PC-9 (cell line): ENCODE measurements around the gene DGKA. TPM values are rescaled to one million over a fixed set of nuclear protein-coding genes. Genes with fewer than 3 reads are reported as not detected.

Source experiments
- BruUV-seq: library from RNA; stranded (reverse); fragments of 400-500 nt; replicated peaks from 2 replicates; lab custom pipeline; 2021; lab: Mats Ljungman, UMichigan
- CTCF ChIA-PET: fragments of 300-600 bp; sonication (Branson Sonifier 250); formaldehyde crosslinking; loops from one replicate; lab custom pipeline; 2022; ENCODE audit warnings: antibody characterized with exemption; lab: Charles Lee
- POLR2A ChIA-PET: fragments of 300-600 bp; sonication (Branson Sonifier 250); formaldehyde crosslinking; loops from one replicate; lab custom pipeline; 2022; ENCODE audit warnings: antibody characterized with exemption; ENCODE audit not compliant: unreplicated experiment; lab: Charles Lee
- DNase-seq, 2 experiments: peaks; one replicate each; pipeline versions ENCODE4 v3.0.0 to v3.0.0-alpha.2; 2015 to 2022; ENCODE audit warnings: mixed read lengths in 1 of 2
- H2AFZ ChIP-seq: fragments of 200-600 bp; sonication (generic); 2 replicates; pipeline ENCODE4 v1.8.1; 2017; ENCODE audit warnings: antibody characterized with exemption
- H3F3A ChIP-seq: fragments of 200-600 bp; sonication (generic); 2 replicates; pipeline ENCODE4 v1.8.1; 2017; ENCODE audit warnings: antibody characterized with exemption, mild to moderate bottlenecking, low read depth; ENCODE audit not compliant: insufficient read depth
- H3K27ac ChIP-seq: fragments of 200-600 bp; sonication (generic); 2 replicates; pipeline ENCODE4 v1.6.1; 2016; ENCODE audit warnings: mixed run types
- H3K27me3 ChIP-seq: fragments of 200-600 bp; sonication (generic); 2 replicates; pipeline ENCODE4 v1.6.1; 2016; ENCODE audit warnings: low read depth, mixed run types; ENCODE audit not compliant: insufficient read depth
- H3K36me3 ChIP-seq: fragments of 200-600 bp; sonication (generic); 2 replicates; pipeline ENCODE4 v1.6.1; 2016; ENCODE audit warnings: low read depth, mixed run types
- H3K4me1 ChIP-seq: fragments of 200-600 bp; sonication (generic); replicated peaks from 2 replicates; pipeline ENCODE4 v1.6.1; 2016; ENCODE audit warnings: mixed run types; ENCODE audit not compliant: insufficient read depth
- H3K4me2 ChIP-seq: fragments of 200-600 bp; sonication (generic); 2 replicates; pipeline ENCODE4 v1.6.1; 2017; ENCODE audit warnings: mixed run types
- H3K4me3 ChIP-seq: fragments of 200-600 bp; sonication (generic); 2 replicates; pipeline ENCODE4 v1.6.1; 2016; ENCODE audit warnings: mixed run types
- H3K79me2 ChIP-seq: fragments of 200-600 bp; sonication (generic); 2 replicates; pipeline ENCODE4 v1.6.1; 2017; ENCODE audit warnings: low read depth, mixed run types
- H3K9me2 ChIP-seq: fragments of 200-600 bp; sonication (generic); 2 replicates; pipeline ENCODE4 v1.8.1; 2017; ENCODE audit warnings: mild to moderate bottlenecking; ENCODE audit not compliant: insufficient read depth
- H3K9me3 ChIP-seq: fragments of 200-600 bp; sonication (generic); 2 replicates; pipeline ENCODE4 v1.8.1; 2016; ENCODE audit warnings: low read depth; ENCODE audit not compliant: insufficient read depth
- H4K20me1 ChIP-seq: fragments of 200-600 bp; sonication (generic); 2 replicates; pipeline ENCODE4 v1.8.1; 2017; ENCODE audit not compliant: insufficient read depth
- CTCF ChIP-seq: fragments of 200-600 bp; sonication (generic); conservative IDR thresholded peaks from 2 replicates; pipeline ENCODE4 v1.6.1; 2017; ENCODE audit warnings: mixed run types, antibody characterized with exemption, mild to moderate bottlenecking, moderate library complexity
- EZH2 ChIP-seq: fragments of 200-600 bp; sonication (generic); IDR thresholded peaks from 2 replicates; pipeline ENCODE4 v1.8.0; 2017; ENCODE audit warnings: antibody characterized with exemption, low read depth
- intact Hi-C: fragments of 100-400 bp; cut with micrococcal nuclease; formaldehyde crosslinking; loops from one replicate; pipeline ENCODE4 v1.10.0; 2022; ENCODE audit not compliant: unreplicated experiment
- total RNA-seq: library from RNA; stranded (reverse); gene quantifications from 2 replicates; pipeline ENCODE4 v1.2.3, GENCODE V29; 2021

The DGKA gene
- total RNA-seq, 1 experiment from 2014 or later, result 86.6 TPM

GRCh38 chr12:55946553-55946952 is 15.6 kb downstream of the DGKA start:
- Histone ChIP-seq H3K79me2 (no peaks in the 10 kb centered on the region), H3K9me2 (no peaks in the 10 kb centered on the region), H3K9me3 (no peaks in the 10 kb centered on the region), H3K36me3 (no peaks in the 10 kb centered on the region), H3F3A (no peaks in the 10 kb centered on the region), H3K4me3 (no peak overlapping the region), H3K27me3 (no peaks in the 10 kb centered on the region), H3K4me2 (no peak overlapping the region), H3K27ac (no peak overlapping the region), H2AFZ (no peak overlapping the region), H3K4me1 (no peaks in the 10 kb centered on the region), H4K20me1 (no peaks in the 10 kb centered on the region)
- ChIA-PET CTCF (interaction anchor here (0.6 kb wide), 1 partner anchor 134 kb away, joined by 4 read pairs; no protein-coding TSS in a partner anchor), POLR2A (no interaction called here)
- intact Hi-C loops, result no loop called here
- no peak for TF ChIP-seq EZH2
- TF ChIP-seq CTCF, result no peak
- no TSS peak for BruUV-seq
- no peak for DNase-seq

GRCh38 chr12:55955344-55955743 is 24.4 kb downstream of the DGKA start:
- peak overlapping the region; percentile 49 for H3K4me2 ChIP-seq
- no peaks in the 10 kb centered on the region for H4K20me1 ChIP-seq
- H3K36me3 ChIP-seq, result 0 out of 2 replicates have a peak, but pooled peaks cover 3% of the 10 kb centered on the region
- intact Hi-C loops, result loop anchor here (10.0 kb wide), 1 partner anchor 89 kb away; the partner anchor contains the start of gene RPS26
- no peaks in the 10 kb centered on the region for H3K27me3 ChIP-seq
- no peaks in the 10 kb centered on the region for H3K9me3 ChIP-seq
- ChIA-PET POLR2A (interaction anchor here (0.5 to 1.2 kb wide), 2 partner anchors 19 to 138 kb away, joined by 3 to 5 read pairs; partner anchors contain the start of gene SARNP), CTCF (no interaction called here)
- no peak for DNase-seq
- H3F3A ChIP-seq, result peaks cover 30% of the 10 kb centered on the region
- no peaks in the 10 kb centered on the region for H3K79me2 ChIP-seq
- TF ChIP-seq CTCF (no peak), EZH2 (no peak)
- H3K4me3 ChIP-seq, result no peak overlapping the region
- peaks cover 43% of the 10 kb centered on the region for H3K4me1 ChIP-seq
- H3K27ac ChIP-seq, result peak overlapping the region; percentile 58; the same call in 1 of the 2 replicates
- no peak overlapping the region for H2AFZ ChIP-seq
- no TSS peak for BruUV-seq
- H3K9me2 ChIP-seq, result no peaks in the 10 kb centered on the region

- Histone ChIP-seq H3K9me3 (no peaks in the 10 kb centered on the region), H3K27ac (peak overlapping the region; percentile 58), H3K9me2 (no peaks in the 10 kb centered on the region), H2AFZ (no peak overlapping the region), H3K36me3 (0 out of 2 replicates have a peak, but pooled peaks cover 3% of the 10 kb centered on the region), H3K4me1 (peaks cover 43% of the 10 kb centered on the region), H3K79me2 (no peaks in the 10 kb centered on the region), H3F3A (peaks cover 30% of the 10 kb centered on the region), H3K27me3 (no peaks in the 10 kb centered on the region), H4K20me1 (no peaks in the 10 kb centered on the region), H3K4me3 (no peak overlapping the region), H3K4me2 (peak overlapping the region; percentile 49)
- DNase-seq, result peak; percentile 84 to 93
- TF ChIP-seq CTCF, result peak; percentile 81
- TF ChIP-seq EZH2, result no peak
- ChIA-PET CTCF (interaction anchor here (0.6 kb wide), 1 partner anchor 40 kb away, joined by 3 read pairs; no protein-coding TSS in a partner anchor), POLR2A (interaction anchor here (0.5 to 1.2 kb wide), 2 partner anchors 19 to 138 kb away, joined by 3 to 5 read pairs; partner anchors contain the start of gene SARNP)
- BruUV-seq, result TSS peak; percentile 24
- intact Hi-C loops, result loop anchor here (1.0 to 10.0 kb wide), 2 partner anchors 18 to 89 kb away; partner anchors contain the start of genes RAB5B and RPS26
Measured at GRCh38 chr12:55955800-55956508, 25.0 kb downstream of the DGKA start.
